GM21390 (cell line): Measurements from ENCODE around the gene NTRK3.

Source experiments
- ATAC-seq: cut with Tn5 transposase; IDR thresholded peaks from one replicate; pipeline ENCODE4 v1.9.1; 2021; ENCODE audit not compliant: unreplicated experiment

Gene NTRK3

DNA sequence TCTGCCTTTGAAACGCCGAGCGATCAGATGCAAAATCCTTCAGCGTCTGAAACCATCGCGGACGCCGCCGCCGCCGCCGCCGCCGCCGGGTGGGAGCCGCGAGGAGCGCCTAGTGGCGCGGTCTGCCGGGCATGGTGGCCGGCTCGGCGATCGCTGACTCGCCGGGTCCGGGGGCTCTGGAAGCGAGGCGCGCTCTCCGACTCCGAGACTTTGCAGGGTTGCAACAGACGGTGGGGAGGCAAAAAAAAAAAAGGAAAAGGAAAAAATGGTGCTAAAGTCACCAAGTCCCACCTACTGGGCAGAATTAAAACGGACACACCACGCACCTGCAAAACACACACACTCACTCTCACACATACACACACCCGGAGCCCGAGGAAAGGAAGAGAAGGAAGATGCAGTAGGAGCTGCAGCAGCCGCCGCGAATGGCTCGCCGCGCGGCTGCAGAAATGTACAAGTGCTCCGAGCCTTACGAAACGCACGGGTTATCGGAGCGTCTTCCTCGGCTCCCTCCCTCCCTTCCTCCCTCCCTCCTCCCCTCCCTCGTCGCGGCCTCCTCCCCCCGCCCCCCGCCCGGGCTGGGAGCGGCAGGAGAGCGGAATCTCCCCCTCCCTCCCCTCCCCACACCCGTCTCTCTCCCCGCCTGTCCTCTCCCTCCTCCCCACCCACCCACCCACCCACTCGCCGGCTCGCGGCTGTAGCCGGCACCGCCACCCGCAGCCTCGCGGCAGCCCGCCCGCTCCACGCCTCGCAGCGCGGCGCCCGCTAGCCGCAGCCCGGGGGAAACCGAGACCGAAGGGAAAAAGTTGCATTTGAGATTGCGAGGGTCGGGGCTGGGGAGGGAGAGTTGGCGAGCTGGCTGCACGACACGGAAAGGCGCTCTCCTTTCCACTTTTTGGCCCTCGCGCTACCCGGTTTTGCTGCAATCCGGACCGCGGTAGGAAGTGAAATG lies at the start of gene NTRK3:
NTRK3 (minus strand) TSS at position 461 of the 952 bp plus-strand sequence. CDS start 586 bp downstream, outside the sequence.
- ATAC-seq: no peak

- no peak for ATAC-seq
These were observed 46.9 kb upstream of the NTRK3 start for GRCh38 chr15:88303395-88303794.

DNA sequence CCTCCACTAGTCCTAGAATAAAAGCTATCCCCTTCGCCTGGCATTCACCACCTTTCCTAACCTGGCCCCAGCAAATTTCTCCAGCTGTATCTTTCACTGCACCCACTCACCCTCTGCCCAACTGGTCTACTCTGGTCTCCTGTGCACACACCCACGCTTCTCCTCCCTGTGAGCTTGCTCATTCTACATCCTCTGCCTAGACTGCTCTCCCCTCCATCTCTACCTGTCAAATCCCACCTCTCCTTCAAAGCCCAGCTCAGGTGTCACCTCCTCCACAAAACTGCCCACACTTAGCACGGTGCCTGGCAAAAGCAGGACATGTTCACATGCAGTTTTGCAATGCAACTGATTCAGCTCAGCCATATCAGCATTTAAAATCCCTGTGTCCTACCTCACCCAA lies 45.8 kb upstream of the NTRK3 start:
- ATAC-seq: no peak

DNA sequence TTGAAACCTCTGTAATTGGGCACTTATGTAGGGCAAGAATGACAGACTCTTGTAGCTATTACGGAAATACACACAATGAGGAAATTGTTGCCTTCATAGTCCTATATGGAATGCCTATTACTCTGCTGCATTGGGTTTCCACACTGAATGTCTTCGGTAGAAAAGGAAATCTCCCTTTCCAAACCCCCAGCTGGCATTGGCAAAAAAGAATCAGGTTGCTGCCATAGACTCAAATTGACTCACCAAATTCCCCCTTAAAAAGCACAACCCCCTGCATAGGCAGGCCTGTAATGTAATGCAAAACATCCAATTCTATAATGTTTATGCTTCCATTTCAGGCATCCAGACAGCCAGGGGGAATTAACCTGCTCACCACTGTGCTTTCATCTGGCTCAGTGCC lies 44.8 kb upstream of the NTRK3 start:
- no peak for ATAC-seq

- ATAC-seq: no peak
These were observed 44.3 kb upstream of the NTRK3 start for GRCh38 chr15:88300861-88301260.

DNA sequence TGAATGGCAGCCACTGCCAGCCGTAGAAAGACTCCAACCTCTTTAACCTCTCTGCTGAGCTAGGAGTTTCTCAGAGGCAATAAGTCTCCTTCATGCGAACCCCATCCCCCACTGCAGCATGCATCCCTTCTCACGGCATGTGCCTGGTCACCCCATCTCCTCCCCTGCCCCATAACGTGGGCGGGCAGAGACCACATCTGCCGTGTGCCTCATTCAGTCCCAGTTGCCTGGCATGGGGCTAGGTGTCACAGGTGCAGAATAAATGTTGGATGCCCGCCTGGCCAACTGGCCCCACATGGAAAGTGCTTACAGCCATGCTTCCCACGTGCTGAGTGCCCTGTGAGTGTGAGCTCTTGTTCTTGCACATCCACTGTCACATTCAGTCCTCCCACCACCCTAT lies 43.5 kb upstream of the NTRK3 start:
- no peak for ATAC-seq

DNA sequence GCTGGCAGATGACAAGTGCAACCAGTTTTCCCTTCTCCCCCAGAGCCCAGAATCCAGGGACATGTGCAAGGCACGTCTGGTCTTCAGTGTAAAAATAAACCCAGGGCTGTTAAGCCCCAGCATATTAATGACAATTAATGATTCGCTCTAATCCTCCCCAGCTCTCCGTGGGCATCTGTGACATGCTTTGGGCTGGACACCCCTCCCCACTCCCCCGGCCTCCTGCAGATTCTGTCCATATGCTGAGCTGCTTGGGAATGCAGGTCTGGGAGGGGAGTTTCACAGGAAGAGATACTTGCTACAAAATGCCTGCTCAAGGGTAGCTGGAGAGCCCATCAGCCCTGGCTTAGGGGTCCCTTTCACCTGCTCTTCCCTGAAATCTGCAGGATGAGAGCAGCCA lies 43.0 kb upstream of the NTRK3 start:
- no peak for ATAC-seq

- ATAC-seq: no peak
These were observed 32.1 kb upstream of the NTRK3 start for GRCh38 chr15:88288661-88289060.

GRCh38 chr15:88288206-88288605 lies 31.7 kb upstream of the NTRK3 start:
- ATAC-seq: no peak

DNA sequence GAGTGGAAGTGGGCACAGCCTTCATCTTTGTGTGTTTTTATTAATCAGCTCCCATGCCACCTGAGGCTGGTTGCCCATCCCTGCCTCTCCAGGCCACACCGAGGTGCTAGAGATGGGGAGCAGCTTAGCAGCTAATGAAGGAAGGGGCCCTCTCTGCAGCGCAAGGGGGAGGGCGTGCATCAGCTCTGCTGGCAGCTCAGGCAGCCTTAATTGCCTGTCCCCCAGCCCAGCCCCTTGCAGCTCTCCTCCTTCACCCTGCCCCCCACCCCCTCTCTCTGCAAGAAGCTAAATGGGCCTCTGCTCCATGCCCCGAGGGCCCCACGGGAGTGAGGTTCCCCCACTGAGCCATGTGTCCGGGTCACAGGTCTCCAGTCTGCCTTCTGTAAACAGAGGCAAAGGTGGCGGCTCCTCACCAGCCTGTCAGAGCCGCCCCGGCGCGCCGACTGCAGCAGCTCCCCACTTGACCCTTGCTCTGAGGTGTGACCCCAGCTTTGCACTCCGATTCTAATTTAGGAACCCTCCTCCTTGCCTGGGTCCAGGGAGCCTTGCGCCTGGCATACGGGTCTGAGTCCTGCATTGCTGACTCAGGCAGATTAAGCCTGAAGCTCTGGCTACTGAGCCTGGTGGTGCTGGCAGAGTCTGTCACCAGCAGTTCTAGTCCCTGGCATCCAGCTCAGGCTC lies 27.9 kb upstream of the NTRK3 start:
- no peak for ATAC-seq

DNA sequence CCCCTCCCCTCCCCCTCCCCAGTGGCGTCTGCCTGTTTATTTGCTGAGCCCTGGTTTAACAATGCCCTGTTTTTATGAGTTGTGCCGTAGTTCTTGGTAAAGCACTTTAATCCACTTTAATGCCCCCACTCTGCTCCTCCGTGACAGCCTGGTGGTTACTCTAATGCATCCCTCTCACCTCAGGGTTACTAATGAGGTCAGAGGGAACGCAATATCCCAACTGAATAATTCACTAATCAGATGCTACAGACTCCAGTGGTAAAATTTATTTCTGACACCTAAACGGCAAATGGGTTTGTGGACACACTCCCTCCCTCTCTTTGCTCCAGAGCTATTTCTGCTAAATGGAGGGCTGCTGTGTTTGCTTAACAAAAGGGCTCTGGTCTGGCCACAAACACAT lies 26.1 kb upstream of the NTRK3 start:
- ATAC-seq: no peak

GRCh38 chr15:88276821-88277410 lies 20.4 kb upstream of the NTRK3 start:
- no peak for ATAC-seq

DNA sequence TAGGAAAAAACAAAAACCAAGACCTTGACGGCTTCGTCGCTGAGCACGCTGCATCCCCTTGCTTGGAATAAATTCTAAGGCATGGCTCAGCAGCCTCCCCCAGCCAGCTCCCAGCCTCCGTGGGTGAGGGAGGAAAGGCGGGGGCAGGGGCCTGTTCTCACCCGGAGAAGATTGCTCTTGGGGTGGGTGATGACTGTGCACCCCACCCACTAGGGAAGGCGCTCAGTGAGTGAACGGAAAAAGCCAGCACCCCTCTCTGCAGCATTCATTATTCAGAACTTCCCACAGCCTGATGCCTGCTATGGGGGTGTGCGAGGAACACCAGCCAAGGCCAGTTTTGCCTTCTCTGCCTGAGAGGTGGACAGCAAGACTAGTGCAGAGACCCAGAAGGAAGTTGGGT lies 19.3 kb upstream of the NTRK3 start:
- ATAC-seq: no peak

DNA sequence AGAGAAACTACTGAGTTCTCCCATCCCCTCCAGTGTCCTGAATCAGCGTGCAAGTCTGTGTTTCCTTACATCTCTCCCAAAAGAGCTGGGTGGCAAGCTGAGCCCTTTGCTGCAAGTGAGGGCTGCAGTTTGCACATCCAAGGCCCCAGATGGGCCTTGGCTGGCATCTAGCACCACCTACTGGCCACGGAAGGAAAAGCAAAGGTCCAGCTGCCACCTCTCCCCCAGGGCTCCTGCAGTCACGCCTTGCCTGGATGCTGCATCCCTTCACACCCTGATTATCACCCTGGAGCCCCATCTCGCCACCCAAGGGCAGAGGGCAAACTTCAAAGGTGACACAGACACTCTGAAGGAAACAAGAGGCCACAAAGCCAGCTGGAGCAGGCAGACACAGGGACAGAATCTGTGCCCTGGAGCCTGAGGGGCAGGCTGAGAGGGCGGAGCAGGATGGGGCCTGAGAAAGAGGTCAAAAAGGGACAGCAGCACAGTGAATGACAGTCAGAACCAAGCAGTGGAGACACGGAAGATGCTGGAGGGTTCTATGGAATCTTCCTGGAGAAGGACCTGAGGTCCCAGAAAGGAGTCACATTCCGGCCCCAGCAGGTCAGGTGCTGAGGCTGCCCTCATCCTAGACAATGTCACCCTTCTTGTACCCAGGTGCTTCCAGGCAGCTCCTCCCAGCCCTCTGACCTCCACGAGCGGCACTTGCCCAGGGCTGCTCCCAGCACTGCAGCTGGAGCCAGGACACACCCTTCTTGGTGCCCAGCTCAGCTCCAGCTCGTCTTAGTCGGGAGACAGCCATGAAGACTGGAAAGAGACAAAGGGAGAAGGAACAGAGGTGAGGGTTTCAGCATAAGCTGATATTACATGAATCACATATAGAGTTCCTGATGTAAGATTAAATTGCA lies 18.3 kb upstream of the NTRK3 start:
- no peak for ATAC-seq

DNA sequence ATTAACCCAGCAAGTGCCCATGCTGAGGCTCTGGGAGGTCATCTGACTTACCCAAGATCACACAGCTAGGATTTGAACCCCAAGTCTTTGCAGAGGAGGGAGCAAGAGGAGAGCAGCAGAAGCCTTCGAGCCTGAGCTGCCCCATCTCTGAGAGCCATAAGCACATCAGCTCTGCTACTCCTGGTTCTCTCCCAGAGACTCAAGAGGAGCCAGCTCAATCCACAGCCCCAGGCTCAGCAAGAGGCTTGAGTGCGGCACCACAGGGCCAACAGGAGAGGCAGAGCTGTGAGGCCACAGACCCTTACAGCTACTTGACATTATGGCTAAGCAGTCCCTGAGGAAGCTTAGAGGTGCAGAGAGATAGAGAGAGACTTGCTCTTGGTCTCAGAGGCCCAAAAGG lies 15.9 kb upstream of the NTRK3 start:
- no peak for ATAC-seq

DNA sequence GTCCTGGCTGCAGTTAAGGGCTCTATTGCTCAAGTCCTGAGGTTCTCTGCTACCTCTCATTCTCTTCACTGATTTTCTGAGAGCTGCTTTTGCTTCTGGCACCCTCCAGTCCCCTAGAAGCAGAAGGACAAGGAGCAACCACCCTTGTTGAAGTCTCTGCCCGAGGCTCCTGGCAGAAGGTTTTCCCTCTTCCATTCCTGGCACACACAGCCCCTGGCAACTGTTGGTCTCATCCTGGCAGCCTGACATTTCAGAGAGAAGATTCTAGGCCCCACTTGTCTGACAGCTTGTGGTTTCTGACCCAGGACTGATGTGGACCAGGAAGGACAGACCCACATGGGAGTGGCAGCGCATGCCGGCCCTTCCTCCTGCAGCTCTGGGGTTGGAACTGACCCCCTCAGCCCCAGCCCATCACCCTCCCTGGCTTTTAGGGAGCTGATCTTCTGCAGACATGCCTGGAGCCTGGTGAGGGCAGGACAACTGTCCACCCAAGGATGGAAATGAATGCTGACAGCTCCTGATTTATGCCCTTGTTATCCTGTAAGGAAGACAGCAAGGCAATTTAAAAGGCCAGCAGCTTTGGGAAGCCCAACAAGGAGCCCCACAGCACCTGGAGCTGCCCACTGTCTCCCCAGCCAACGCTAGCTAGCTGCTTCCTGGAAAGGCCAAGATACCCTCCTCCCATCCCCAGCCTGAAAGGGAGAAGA lies 13.0 kb upstream of the NTRK3 start:
- no peak for ATAC-seq

DNA sequence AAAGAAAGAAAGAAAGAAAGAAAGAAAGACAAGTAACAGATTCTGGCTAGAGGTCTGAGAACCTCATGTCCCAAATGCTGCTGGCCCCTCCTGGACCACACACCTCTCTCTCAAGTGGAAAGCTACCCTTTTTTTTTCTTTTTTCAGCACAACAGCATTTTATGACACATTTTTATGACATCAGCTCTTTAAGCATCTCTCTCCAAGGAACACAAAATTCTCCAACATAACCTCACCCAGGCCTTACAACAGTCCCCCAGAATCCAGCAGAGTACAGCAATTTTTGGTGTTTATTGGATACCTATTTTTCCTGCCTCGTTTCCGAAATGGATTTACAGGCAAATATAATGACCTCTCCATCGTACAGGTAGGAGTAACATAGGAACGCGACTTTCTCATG lies 11.2 kb upstream of the NTRK3 start:
- ATAC-seq: no peak

DNA sequence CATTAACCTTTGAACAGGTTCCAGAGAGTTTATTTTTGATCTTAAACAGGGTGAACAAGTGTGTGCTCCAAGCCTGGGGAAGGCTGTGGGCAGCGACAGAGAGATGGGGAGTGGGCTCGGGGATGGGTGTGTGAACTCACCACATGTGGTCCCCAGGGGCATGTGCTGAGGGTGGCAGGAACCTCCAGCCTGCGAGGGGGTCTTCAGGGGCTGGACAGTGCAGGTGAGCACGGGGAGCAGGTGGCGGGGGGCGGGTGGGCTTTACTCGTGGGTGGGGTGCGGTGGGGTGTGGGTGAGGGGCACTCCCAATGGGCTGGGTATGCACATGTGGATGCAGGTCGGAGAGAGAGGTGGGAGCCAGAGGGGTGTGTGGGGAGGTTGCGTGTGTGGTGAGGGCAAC lies 9.6 kb upstream of the NTRK3 start:
- no peak for ATAC-seq

GRCh38 chr15:88264622-88265021 lies 8.1 kb upstream of the NTRK3 start:
- no peak for ATAC-seq

- no peak for ATAC-seq
These were observed 5.5 kb upstream of the NTRK3 start for GRCh38 chr15:88262064-88262463.
